ENCODE measurements around the gene RASAL2.
"Not testable (repeated sequence)": the region's sequence is repeated elsewhere in the genome, so short reads cannot be mapped to it uniquely, and the experiment has no call there.

RASAL2 gene

GRCh38 chr1:178241837-178242236, 147.9 kb downstream of the RASAL2 start:
- DNase-seq: no peak

- DNase-seq: no peak
Measured at GRCh38 chr1:178243119-178243518, 149.2 kb downstream of the RASAL2 start.

- DNase-seq: no peak
Measured at GRCh38 chr1:178243890-178244289, 150.0 kb downstream of the RASAL2 start.

GRCh38 chr1:178248284-178248683, 154.4 kb downstream of the RASAL2 start:
- not testable (repeated sequence) for DNase-seq

DNA sequence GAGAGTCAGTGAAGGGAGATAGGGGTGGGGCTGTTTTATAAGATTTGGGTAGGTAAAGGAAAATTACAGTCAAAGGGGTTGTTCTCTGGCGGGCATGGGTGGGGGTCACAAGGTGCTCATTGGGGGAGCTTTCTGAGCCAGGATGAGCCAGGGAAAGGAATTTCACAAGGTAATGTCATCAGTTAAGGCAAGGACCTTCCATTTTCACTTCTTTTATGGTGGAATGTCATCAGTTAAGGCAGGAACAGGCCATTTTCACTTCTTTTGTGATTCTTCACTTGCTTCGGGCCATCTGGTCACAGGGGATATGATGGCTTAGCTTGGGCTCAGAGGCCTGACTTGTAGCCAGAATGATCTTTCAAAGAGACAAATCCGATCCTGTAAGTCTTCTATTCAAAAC, 159.7 kb downstream of the RASAL2 start:
- not testable (repeated sequence) for DNase-seq

DNA sequence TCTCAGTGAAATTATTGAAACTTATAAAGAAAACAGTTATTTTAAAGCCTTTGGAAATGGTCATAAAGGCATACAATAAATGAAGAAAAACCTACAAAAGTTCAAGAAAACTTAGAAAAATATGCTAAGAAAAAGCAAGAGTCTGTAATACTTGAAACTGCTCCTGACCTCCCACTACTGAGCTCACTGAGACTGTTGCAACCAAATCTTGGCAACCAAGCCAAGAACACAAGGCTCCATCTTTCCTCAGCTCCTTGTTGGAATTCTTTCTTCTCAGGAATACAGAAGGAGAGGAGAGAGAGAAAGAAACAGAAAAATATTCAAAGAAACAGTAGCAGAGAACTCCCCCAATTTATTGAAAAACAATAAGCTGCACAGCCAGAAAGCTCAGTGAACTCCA, 160.5 kb downstream of the RASAL2 start:
- DNase-seq: no peak

GRCh38 chr1:178258536-178258935, 164.6 kb downstream of the RASAL2 start:
- no peak for DNase-seq

- DNase-seq: no peak
Measured at GRCh38 chr1:178262120-178262500, 168.2 kb downstream of the RASAL2 start.

- no peak for DNase-seq
Measured at GRCh38 chr1:178263341-178263740, 169.4 kb downstream of the RASAL2 start.

DNA sequence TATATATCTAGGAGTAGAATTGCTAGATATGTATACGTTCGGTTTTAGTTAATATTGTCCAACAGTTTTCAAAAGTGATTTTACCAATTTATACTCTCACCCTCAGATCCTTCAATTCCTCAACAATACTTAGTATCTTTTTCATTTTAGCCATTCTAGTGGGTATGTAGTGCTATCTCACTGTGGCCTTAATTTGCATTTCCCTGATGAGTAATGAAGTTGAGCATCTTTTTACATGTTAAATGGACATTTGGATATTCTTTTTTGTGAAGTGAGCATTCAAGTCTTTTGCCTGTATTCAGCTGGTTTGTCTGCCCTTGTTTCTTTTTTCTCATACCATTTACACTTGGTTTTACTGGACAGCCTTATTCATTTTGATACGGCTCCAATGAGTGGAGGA, 172.2 kb downstream of the RASAL2 start:
- no peak for DNase-seq

DNA sequence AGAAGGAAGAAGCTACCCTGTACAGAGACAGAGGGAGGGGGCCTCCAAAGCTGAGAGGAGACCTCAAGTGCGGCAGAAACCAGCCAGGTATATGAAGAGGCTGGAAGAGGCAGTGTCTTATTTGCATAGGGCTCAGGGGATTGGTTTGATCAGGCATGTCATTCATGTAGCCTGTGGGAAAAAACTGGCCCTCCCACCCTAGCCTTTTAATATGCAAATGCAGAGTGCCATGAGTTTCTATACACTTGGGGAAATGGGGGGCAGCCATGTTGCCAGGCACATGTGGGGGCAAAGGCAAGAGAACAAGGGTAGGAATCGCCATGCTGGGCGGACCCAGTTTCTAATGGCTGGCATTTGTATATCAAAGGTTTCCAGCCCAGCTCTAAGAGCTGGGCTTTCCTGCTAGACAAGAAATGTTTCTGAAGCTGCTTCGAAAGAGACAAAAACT, 172.7 kb downstream of the RASAL2 start:
- DNase-seq: no peak

- DNase-seq: no peak
Measured at GRCh38 chr1:178267646-178268094, 173.8 kb downstream of the RASAL2 start.

- no peak for DNase-seq
Measured at GRCh38 chr1:178271471-178271870, 177.6 kb downstream of the RASAL2 start.

DNA sequence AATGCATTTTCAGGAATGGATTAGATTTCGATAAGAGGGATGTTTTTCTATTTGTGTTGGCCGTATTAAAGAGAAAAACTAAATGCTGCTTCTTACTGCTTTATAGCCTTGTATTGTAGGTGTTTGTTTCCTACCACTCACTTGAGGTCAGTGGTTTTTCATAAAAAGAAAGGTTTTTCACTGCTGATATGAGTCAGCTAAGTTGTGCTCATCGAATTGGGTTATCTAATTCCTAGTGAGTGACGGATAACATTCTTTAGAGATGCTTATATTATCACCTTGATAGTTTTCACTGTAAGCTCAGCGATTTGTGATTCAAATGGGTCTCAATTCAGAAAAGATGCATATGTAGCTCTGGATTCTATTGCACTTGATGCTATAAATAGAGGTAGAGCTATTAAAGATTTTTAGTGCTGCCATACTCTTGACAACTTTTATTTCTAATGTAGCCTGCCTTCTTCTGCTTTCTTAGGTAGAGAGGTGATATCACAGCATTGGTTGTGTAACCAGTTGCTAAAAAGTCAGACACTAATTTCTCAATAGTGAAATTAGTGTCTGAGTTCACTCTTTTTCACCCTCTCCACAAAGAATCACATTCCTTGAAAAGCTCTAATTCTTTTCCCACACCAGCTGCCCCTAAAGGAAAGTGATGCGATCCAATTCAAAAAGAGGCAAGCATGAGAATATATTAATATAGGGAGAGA, 180.0 kb downstream of the RASAL2 start:
- DNase-seq: no peak

- DNase-seq: no peak
Measured at GRCh38 chr1:178275049-178275448, 181.1 kb downstream of the RASAL2 start.

GRCh38 chr1:178275553-178275952, 181.6 kb downstream of the RASAL2 start:
- no peak for DNase-seq

GRCh38 chr1:178277793-178278530, 184.1 kb downstream of the RASAL2 start:
- no peak for DNase-seq

DNA sequence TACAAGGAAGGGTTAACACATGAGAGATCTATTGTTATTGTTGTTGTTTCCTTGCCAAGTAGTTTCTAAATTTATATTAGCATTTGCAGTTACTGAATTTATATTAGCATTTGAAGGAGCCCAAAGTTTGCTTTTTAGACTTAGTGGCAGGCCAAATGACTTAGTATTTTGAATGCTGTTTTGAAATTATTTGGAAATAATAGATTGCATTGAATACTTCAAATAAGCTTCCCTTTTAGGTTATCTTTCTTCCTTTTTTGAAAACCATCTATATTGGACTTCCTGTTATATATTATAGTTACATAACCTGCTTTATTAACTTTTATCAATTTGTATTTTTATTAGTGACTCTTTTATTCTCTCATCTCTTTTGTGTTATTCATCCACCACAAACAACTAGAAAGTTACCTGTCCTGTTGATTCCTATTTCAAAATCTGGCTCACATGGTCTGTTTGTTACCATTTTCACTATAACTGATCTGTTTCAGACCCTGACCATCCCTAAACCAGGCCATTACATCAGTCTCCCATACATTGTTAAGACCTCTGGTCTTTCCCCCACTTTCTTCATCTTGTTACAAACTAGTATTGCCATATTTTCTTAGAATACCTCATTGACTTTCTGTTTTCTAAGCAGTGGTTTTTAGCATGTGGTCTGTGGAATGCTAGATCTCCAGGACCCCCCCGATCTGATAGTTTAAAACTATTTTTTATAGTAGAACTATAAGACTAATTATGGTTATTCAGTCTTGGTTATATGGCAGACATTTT, 185.2 kb downstream of the RASAL2 start:
- no peak for DNase-seq

DNA sequence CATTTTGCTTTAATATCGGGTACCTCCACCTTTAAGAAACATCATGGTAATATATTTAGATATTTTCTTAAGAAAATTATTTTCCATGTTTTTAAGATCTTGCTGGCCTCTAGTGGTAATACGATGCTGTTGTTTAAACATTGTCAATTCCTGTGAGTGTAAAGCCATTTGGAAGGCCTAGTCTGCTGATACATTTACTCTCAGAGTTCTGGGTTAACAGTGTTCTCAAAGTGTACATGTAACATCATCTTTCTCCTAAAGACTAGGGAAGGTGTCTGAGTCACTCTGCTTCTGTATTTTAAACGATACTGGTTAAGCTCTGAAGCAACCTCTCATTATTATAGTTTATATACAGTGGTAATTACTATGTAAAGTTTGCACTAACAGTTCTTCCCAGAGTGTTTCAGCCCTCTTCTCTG, 189.1 kb downstream of the RASAL2 start:
- DNase-seq: no peak

DNA sequence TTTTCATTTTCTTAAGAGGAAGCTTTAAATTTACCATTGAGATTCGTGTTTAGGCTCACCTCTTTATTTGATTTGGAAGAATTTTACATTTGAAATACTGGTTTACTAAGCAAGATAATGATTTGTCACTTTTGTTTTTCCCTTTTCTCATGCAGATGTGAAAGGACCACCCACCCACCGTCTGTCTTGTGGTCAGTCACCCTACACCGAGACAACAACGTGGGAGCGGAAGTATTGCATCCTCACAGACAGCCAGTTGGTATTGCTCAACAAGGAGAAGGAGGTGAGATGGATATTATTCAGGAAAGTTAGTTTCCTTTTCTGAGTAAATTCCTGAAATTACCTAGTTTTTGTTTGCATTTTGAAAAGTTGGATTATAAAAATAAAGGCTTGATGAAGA, 189.5 kb downstream of the RASAL2 start:
- no peak for DNase-seq

DNA sequence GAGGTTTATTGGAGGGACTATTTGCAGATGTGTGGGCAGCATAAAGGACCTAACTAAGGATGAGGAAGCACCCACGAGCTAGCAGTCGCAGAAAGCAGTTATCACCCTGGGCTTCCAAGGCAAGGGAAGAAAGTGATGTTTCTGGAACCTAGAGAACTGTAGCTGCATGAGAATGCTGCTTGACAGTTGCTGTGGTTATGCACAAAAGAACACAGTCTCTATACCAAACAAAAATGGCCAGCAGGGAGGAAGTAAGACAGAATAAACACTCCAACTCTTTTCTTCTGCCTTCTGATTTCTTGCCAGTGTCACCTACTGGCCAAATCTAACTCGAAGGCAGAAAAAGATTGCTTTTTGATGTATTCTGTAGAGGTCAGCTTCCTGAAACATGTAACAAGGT, 190.2 kb downstream of the RASAL2 start:
- no peak for DNase-seq

DNA sequence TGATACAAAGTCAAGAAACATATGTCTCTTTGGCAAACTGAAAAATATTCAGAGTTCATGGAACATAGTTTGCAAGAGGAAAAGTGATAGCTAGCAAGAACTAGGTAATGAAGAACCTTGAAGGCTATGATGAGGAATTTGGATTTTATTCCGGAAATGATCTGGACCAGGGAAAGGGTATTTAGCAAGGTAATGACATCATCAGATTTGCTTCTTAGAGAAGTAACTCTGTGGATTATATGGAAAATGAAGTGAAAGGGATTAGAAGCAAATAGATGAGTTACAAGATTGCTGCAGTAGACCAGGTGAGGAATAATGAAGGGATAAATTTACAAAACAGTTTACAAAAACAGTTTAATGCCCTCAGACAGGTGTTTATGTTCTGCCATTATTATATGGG, 197.3 kb downstream of the RASAL2 start:
- DNase-seq: no peak

DNA sequence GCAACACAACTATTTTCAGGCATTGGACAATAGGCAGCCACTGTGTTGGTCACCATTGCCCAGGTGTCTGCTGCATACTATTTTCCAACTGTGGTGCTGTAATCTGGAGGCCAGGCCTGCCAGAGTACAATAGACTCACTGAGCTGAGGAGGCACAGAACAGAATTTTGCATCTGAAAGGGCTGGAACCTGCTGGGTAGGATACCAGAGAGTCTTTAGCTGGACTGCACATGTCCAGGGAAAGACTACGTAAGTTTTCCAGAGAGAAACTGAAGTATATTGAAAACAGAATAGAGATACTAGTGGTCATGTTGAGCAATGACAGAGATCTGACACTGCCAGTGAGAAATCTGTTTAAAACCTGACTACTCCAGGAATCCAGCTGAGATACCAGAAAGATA, 200.8 kb downstream of the RASAL2 start:
- no peak for DNase-seq

GRCh38 chr1:178300352-178300699, 206.4 kb downstream of the RASAL2 start:
- DNase-seq: no peak
